Naive thymus-derived CD4-positive, alpha-beta T cell (primary cell): ENCODE measurements around the gene FAM177B. TPM values are rescaled to one million over a fixed set of nuclear protein-coding genes. Genes with fewer than 3 reads are reported as not detected.

Experiments used
- ATAC-seq: fragments of 150-1000 bp; cut with Tn5 transposase; 2 replicates; pipeline ENCODE4 v1.10.0; 2021; ENCODE audit warnings: mild to moderate bottlenecking, moderate library complexity
- CTCF ChIA-PET: fragments of 350-600 bp; sonication (Branson Sonifier 250); formaldehyde crosslinking; loops from one replicate; lab custom pipeline; 2021; ENCODE audit warnings: antibody characterized with exemption; lab: Charles Lee
- POLR2A ChIA-PET: fragments of 350-600 bp; sonication (Branson Sonifier 250); formaldehyde crosslinking; loops from one replicate; lab custom pipeline; 2021; ENCODE audit warnings: antibody characterized with exemption, inconsistent platforms; lab: Charles Lee
- DNase-seq, 9 donors: peaks; one replicate each; pipeline versions ENCODE4 v3.0.0 to v3.0.0-alpha.2; 2020 to 2022; ENCODE audit warnings: mixed read lengths in 1 of 9
- H3K27ac ChIP-seq: one replicate; pipeline ENCODE4 v1.7.0; 2013; ENCODE audit warnings: mild to moderate bottlenecking, low read depth, low read length, moderate library complexity
- H3K27me3 ChIP-seq, 2 donors: one replicate each; pipeline ENCODE4 v1.7.0; 2013; ENCODE audit warnings: low read length in 2 of 2, mild to moderate bottlenecking in 2 of 2, moderate library complexity in 2 of 2; ENCODE audit not compliant: control insufficient read depth in 2 of 2, insufficient read depth in 2 of 2
- H3K36me3 ChIP-seq, 3 experiments: 1 replicate in 2 of 3; 2 replicates in 1 of 3; pipeline ENCODE4 v1.7.0; 2013; ENCODE audit warnings: low read length in 3 of 3, mild to moderate bottlenecking in 3 of 3, moderate library complexity in 1 of 3; ENCODE audit not compliant: insufficient read depth in 3 of 3, control insufficient read depth in 2 of 3
- H3K4me1 ChIP-seq, 2 donors: one replicate each; pipeline ENCODE4 v1.7.0; 2013; ENCODE audit warnings: low read length in 2 of 2, mild to moderate bottlenecking in 2 of 2, moderate library complexity in 1 of 2; ENCODE audit not compliant: control insufficient read depth in 2 of 2, insufficient read depth in 2 of 2
- H3K4me3 ChIP-seq: 2 replicates; pipeline ENCODE4 v1.7.0; 2013; ENCODE audit warnings: mild to moderate bottlenecking, low read length
- H3K9me3 ChIP-seq, 3 experiments: 1 replicate in 2 of 3; 2 replicates in 1 of 3; pipeline ENCODE4 v1.7.0; 2013; ENCODE audit warnings: low read length in 3 of 3; ENCODE audit not compliant: control insufficient read depth in 2 of 3
- H3K27ac Mint-ChIP-seq, 9 donors: one replicate each; pipeline ENCODE4 v1.8.0; 2020 to 2022; ENCODE audit warnings: mixed read lengths in 9 of 9, mild to moderate bottlenecking in 8 of 9, moderate library complexity in 5 of 9, inconsistent platforms in 2 of 9
- H3K27me3 Mint-ChIP-seq, 5 donors: one replicate each; pipeline ENCODE4 v1.8.0; 2021 to 2022; ENCODE audit warnings: mixed read lengths in 5 of 5, mild to moderate bottlenecking in 1 of 5
- H3K36me3 Mint-ChIP-seq, 5 donors: one replicate each; pipeline ENCODE4 v1.8.0; 2020 to 2022; ENCODE audit warnings: mixed read lengths in 5 of 5, mild to moderate bottlenecking in 3 of 5, inconsistent platforms in 1 of 5
- H3K4me1 Mint-ChIP-seq, 7 donors: one replicate each; pipeline ENCODE4 v1.8.0; 2020 to 2022; ENCODE audit warnings: mixed read lengths in 7 of 7, mild to moderate bottlenecking in 3 of 7, inconsistent platforms in 1 of 7
- H3K4me3 Mint-ChIP-seq, 10 donors: one replicate each; pipeline ENCODE4 v1.8.0; 2020 to 2022; ENCODE audit warnings: mild to moderate bottlenecking in 10 of 10, mixed read lengths in 10 of 10, moderate library complexity in 6 of 10, inconsistent platforms in 2 of 10
- H3K9me3 Mint-ChIP-seq, 11 donors: one replicate each; pipeline ENCODE4 v1.8.0; 2020 to 2022; ENCODE audit warnings: mixed read lengths in 11 of 11, mild to moderate bottlenecking in 4 of 11, inconsistent platforms in 1 of 11, moderate library complexity in 1 of 11
- intact Hi-C, 2 donors: fragments of 100-400 bp; cut with micrococcal nuclease; formaldehyde crosslinking; loops; one replicate each; pipeline ENCODE4 v1.15.1; 2023
- polyA plus RNA-seq, 2 donors: library from polyadenylated mRNA; unstranded; fragments of 300-500 nt; fragmentation: Illumina TruSeq; gene quantifications; one replicate each; pipeline ENCODE4 v1.2.3, GENCODE V29; 2021
- total RNA-seq, 6 experiments: library from RNA in 5 of 6; stranded (reverse) in 5 of 6; gene quantifications; 1 replicate in 5 of 6; 2 replicates in 1 of 6; pipeline ENCODE4 v1.2.3 and lab custom pipeline; 2021 to 2026

The FAM177B gene
- total and polyA plus RNA-seq, 7 experiments from 2014 or later: not detected

DNA sequence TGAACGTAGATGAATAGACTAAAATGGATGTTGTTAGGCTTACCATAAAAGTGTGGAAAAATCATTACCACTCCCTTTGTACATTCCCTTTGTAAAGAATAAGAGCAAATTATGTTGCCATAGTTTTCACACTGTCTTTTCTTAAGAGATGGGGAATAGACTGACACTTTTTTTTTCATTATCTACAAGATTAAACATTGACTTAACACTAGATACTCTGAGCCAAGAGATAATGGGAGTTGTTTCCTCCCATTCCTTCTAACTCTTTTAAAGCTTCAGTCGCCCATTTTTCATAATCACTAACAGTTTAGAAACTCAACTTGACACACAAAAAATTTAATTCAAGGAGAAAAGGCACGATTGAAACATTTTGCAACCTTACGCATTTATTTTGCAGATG, 34.8 kb upstream of the FAM177B start:
- Mint-ChIP-seq H3K9me3 (peaks cover 0 to 9% (median 0%) of the 10 kb centered on the region in 11 donors), H3K4me1 (peaks cover 24 to 55% (median 42%) of the 10 kb centered on the region in 7 donors), H3K4me3 (no peak overlapping the region), H3K27ac (peak overlapping the region in 1 of 9 donors; percentile 28), H3K27me3 (no peaks in the 10 kb centered on the region), H3K36me3 (peaks cover 0 to 47% (median 37%) of the 10 kb centered on the region in 5 donors)
- no peak for DNase-seq
- H3K27ac ChIP-seq: no peak overlapping the region
- no peak overlapping the region for H3K4me3 ChIP-seq
- no peak for ATAC-seq
- no peaks in the 10 kb centered on the region for H3K9me3 ChIP-seq
- no peaks in the 10 kb centered on the region for H3K27me3 ChIP-seq
- CTCF ChIA-PET: no interaction called here
- intact Hi-C loops: no loop called here
- peaks cover 0 to 15% (median 8%) of the 10 kb centered on the region in 3 experiments for H3K36me3 ChIP-seq
- POLR2A ChIA-PET: no interaction called here
- H3K4me1 ChIP-seq: peaks cover 0 to 13% of the 10 kb centered on the region in 2 donors

DNA sequence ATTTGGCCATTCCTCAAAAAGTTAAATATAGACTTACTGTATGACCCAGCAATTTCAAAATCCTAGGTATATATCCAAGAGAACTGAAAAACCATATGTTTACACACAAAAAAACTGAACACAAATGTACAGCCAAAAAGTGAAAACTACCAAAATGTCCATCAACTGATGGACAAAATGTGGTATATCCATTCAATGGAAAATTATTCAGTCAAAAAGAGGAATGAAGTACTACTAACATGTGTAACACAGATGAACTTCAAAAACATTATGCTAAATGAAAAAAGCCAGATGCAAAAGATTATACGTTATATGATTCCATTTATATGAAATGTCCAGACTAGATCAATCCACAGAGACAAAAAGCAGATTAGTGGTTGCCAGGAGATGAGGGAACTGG, 32.7 kb upstream of the FAM177B start:
- H3K27me3 Mint-ChIP-seq: no peaks in the 10 kb centered on the region
- Histone ChIP-seq H3K27me3 (no peaks in the 10 kb centered on the region), H3K36me3 (peaks cover 0 to 15% (median 8%) of the 10 kb centered on the region in 3 experiments), H3K4me3 (no peak overlapping the region), H3K9me3 (no peaks in the 10 kb centered on the region), H3K27ac (no peak overlapping the region), H3K4me1 (peaks cover 0 to 13% of the 10 kb centered on the region in 2 donors)
- no peak for DNase-seq
- peaks cover 0 to 9% (median 0%) of the 10 kb centered on the region in 11 donors for H3K9me3 Mint-ChIP-seq
- ChIA-PET POLR2A (interaction anchor here (1.2 kb wide), 1 partner anchor 9 kb away, joined by 4 read pairs; no protein-coding TSS in a partner anchor), CTCF (no interaction called here)
- intact Hi-C loops: no loop called here
- H3K4me1 Mint-ChIP-seq: peaks cover 32 to 64% (median 51%) of the 10 kb centered on the region in 7 donors
- no peak for ATAC-seq
- H3K27ac Mint-ChIP-seq: peak overlapping the region in 3 of 9 donors; percentile 22 to 40 (median 29)
- H3K36me3 Mint-ChIP-seq: peaks cover 0 to 46% (median 37%) of the 10 kb centered on the region in 5 donors
- no peak overlapping the region for H3K4me3 Mint-ChIP-seq

DNA sequence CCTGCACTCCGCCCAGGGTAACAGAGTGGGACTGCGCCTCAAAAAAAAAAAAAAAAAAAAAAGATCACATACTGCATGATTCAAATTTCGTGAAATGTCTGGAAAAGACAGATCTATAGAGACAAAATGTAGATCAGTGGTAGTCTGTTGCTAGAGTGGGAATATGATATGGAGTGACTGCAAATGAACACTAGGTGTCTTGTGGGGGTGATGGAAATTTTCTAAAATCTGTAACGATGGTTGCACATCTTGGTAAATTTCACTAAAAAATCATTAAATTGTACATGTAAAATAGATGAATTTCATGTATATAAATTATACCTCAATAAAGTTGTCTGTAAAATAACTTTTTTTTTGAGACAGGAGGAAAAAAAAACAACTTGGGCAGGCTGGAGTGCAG, 30.2 kb upstream of the FAM177B start:
- peak overlapping the region in 2 of 10 donors; percentile 21 to 37 for H3K4me3 Mint-ChIP-seq
- H3K4me1 Mint-ChIP-seq: peaks cover 50 to 84% (median 71%) of the 10 kb centered on the region in 7 donors
- ATAC-seq (peak; percentile 19), DNase-seq (no peak)
- ChIA-PET POLR2A (no interaction called here), CTCF (no interaction called here)
- no peaks in the 10 kb centered on the region for H3K27me3 ChIP-seq
- intact Hi-C loops: no loop called here
- no peaks in the 10 kb centered on the region for H3K9me3 ChIP-seq
- peaks cover 0 to 49% (median 34%) of the 10 kb centered on the region in 5 donors for H3K36me3 Mint-ChIP-seq
- H3K4me1 ChIP-seq: peaks cover 11 to 25% of the 10 kb centered on the region in 2 donors
- H3K36me3 ChIP-seq: peaks cover 0 to 15% (median 8%) of the 10 kb centered on the region in 3 experiments
- no peak overlapping the region for H3K4me3 ChIP-seq
- H3K27me3 Mint-ChIP-seq: no peaks in the 10 kb centered on the region
- H3K9me3 Mint-ChIP-seq: peaks cover 0 to 9% (median 0%) of the 10 kb centered on the region in 11 donors
- H3K27ac Mint-ChIP-seq: no peak overlapping the region
- no peak overlapping the region for H3K27ac ChIP-seq

DNA sequence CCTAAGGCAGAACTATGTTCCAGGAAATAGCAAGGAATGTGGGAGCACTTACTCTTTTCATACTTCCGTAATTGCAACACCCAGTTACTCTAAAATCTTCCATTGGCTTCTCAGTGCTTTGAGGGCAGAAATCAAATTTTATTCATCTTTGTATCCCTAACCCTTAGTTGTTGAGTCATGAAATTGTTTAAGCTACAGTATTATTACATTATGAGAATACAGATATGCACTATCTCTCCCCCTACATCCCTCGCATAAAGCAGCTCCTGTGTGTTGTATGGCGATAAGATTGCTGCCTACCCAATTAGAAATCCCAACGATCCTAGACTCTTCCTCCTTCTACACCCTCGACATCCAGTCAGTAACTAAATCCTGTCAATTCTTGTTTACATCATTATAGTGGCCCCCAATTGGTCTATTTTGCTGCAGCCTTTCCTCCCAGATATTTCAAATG, 27.3 kb upstream of the FAM177B start:
- peaks cover 0 to 14% (median 0%) of the 10 kb centered on the region in 3 experiments for H3K36me3 ChIP-seq
- Mint-ChIP-seq H3K27me3 (peaks cover 0 to 2% (median 0%) of the 10 kb centered on the region in 5 donors), H3K27ac (peak overlapping the region in 6 of 9 donors; percentile 46 to 100 (median 80)), H3K9me3 (peaks cover 0 to 4% (median 0%) of the 10 kb centered on the region in 11 donors), H3K4me3 (peak overlapping the region; percentile 34 to 100 (median 99)), H3K4me1 (peaks cover 48 to 76% (median 64%) of the 10 kb centered on the region in 7 donors), H3K36me3 (peaks cover 0 to 39% (median 15%) of the 10 kb centered on the region in 5 donors)
- ChIA-PET CTCF (no interaction called here), POLR2A (interaction anchor here (0.9 to 1.9 kb wide), 3 partner anchors 9 to 45 kb away, joined by 3 to 7 read pairs (median 4); no protein-coding TSS in a partner anchor)
- H3K9me3 ChIP-seq: no peaks in the 10 kb centered on the region
- ATAC-seq: no peak
- H3K27ac ChIP-seq: no peak overlapping the region
- no peaks in the 10 kb centered on the region for H3K27me3 ChIP-seq
- intact Hi-C loops: loop anchor here (2.0 to 10.0 kb wide), 9 partner anchors 19 to 1913 kb away; partner anchors contain the start of genes CNIH4 (in 1 of the 2), DEGS1 (in 1 of the 2), DISP1 (in 1 of the 2) and NVL (in 1 of the 2)
- DNase-seq: no peak
- H3K4me1 ChIP-seq: peaks cover 11 to 32% of the 10 kb centered on the region in 2 donors
- H3K4me3 ChIP-seq: no peak overlapping the region

DNA sequence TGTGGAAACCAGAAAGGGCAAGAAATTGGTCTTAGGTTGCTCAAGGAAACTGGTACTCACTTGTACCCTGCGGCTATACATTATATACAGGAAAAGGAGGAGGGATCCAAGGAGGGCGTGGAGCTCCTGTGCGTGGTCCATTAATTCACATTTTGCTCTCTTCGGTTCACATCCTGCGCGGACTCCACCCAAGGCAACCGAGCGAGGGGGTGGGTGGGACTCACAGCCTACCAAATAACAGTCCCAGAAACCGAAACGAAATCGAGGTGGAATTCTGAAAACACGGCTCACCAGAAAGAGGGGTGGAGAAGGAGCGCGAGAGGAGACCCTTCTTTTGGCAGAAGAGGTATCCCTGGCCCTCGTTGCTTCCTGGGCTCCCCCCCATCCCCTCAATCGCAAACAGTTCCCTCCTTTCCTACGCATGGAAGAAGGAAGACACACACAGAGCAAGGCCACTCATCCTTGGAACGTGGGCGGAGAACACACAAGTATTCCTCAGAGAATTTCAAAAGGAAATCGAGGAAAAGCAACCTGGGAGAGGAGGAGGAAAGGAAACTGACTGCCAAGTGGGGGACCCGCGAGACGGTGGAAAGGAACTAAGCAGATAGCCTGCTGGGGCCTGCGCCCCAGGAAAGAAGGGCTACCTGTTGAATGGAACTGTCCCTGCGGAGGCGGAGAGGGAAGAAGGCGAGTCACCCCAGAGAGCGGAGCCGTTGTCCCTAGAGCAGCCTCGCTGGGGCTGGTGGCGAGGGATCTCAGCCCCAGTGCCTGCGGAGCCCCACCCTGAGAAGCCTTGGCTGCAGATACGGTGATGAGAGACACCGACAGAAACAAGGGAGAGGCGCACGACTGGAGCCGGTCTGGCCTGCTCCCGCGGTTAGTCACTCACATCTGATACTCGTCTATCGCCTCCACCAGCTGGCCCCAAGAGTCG, 25.4 kb upstream of the FAM177B start:
- intact Hi-C loops: loop anchor here (1.0 to 10.0 kb wide), 17 partner anchors 21 to 1911 kb away; partner anchors contain the start of genes DEGS1 (in 2 of the 2), DISP1 (in 2 of the 2), CNIH4 (in 1 of the 2) and NVL (in 1 of the 2)
- Mint-ChIP-seq H3K9me3 (peaks cover 0 to 4% (median 0%) of the 10 kb centered on the region in 11 donors), H3K27ac (peak overlapping the region; percentile 97 to 100 (median 99)), H3K4me1 (peaks cover 36 to 67% (median 57%) of the 10 kb centered on the region in 7 donors), H3K4me3 (peak overlapping the region; percentile 92 to 100 (median 99)), H3K36me3 (peaks cover 5 to 35% (median 13%) of the 10 kb centered on the region in 5 donors), H3K27me3 (peaks cover 0 to 2% (median 0%) of the 10 kb centered on the region in 5 donors)
- DNase-seq (peak; percentile 21 to 70 (median 60)), ATAC-seq (peak; percentile 29)
- Histone ChIP-seq H3K27ac (peak overlapping the region; percentile 100), H3K4me3 (peak overlapping the region; percentile 91), H3K4me1 (peaks cover 11 to 22% of the 10 kb centered on the region in 2 donors), H3K9me3 (no peaks in the 10 kb centered on the region), H3K27me3 (no peaks in the 10 kb centered on the region), H3K36me3 (peaks cover 0 to 19% (median 0%) of the 10 kb centered on the region in 3 experiments)
- CTCF ChIA-PET: interaction anchor here (0.5 to 1.9 kb wide), 5 partner anchors 57 to 93 kb away, joined by 3 to 6 read pairs (median 5); no protein-coding TSS in a partner anchor
- POLR2A ChIA-PET: interaction anchor here (0.7 to 2.5 kb wide), 25 partner anchors 8 to 1134 kb away, joined by 3 to 45 read pairs (median 5); partner anchors contain the start of gene TP53BP2
